K562 (cell line): ENCODE results near the gene ANKMY2. TPM values are rescaled to one million over a fixed set of nuclear protein-coding genes. Genes with fewer than 3 reads are reported as not detected.

Experiments
- ARHGAP35 ChIP-seq: fragments of 450-650 bp; IDR thresholded peaks from 2 replicates; pipeline ENCODE4 v1.6.1; 2018; ENCODE audit not compliant: partially characterized antibody
- ATF2 ChIP-seq: sonication (generic); formaldehyde crosslinking; IDR thresholded peaks from 2 replicates; pipeline ENCODE4 v1.8.1; 2022; ENCODE audit warnings: missing genetic modification reagents
- BRF1 ChIP-seq: IDR thresholded peaks from 3 replicates; pipeline ENCODE4 v1.6.1; 2011; ENCODE audit warnings: borderline replicate concordance, mild to moderate bottlenecking; ENCODE audit not compliant: insufficient read length; ENCODE audit errors: extremely low read depth
- CEBPG ChIP-seq, 3 experiments: fragments of 200-800 bp in 1 of 3; sonication (Bioruptor generic) in 1 of 3; sonication (generic) in 1 of 3; formaldehyde crosslinking in 1 of 3; IDR thresholded peaks in 2 of 3; conservative IDR thresholded peaks in 1 of 3; 2 replicates each; pipeline versions ENCODE4 v1.6.1 to v1.8.0; 2016 to 2022; ENCODE audit warnings: missing compliant biosample characterization in 2 of 3, missing genetic modification characterization in 2 of 3, mild to moderate bottlenecking in 1 of 3, missing genetic modification reagents in 1 of 3
- CLOCK ChIP-seq: fragments of 250-450 bp; sonication (Bioruptor Pico); IDR thresholded peaks from 2 replicates; pipeline ENCODE4 v1.4.0; 2020; ENCODE audit warnings: mild to moderate bottlenecking, moderate library complexity, borderline replicate concordance
- CREB5 ChIP-seq: fragments of 250-450 bp; sonication (Bioruptor Pico); IDR thresholded peaks from 2 replicates; pipeline ENCODE4 v1.5.0; 2020; ENCODE audit warnings: mild to moderate bottlenecking
- ELF2 ChIP-seq: fragments of 250-450 bp; sonication (Bioruptor Pico); IDR thresholded peaks from 2 replicates; pipeline ENCODE4 v1.5.0; 2021; ENCODE audit warnings: mild to moderate bottlenecking
- EZH2 ChIP-seq: IDR thresholded peaks from 2 replicates; pipeline ENCODE4 v1.6.1; 2012; ENCODE audit warnings: low read depth, mild to moderate bottlenecking, inconsistent platforms, low read length, borderline replicate concordance
- HNRNPUL1 ChIP-seq: fragments of 200-400 bp; formaldehyde crosslinking; IDR thresholded peaks from 2 replicates; pipeline ENCODE4 v1.6.1; 2017; ENCODE audit warnings: low read length
- LARP7 ChIP-seq: fragments of 450-650 bp; IDR thresholded peaks from 2 replicates; pipeline ENCODE4 v1.6.1; 2016
- ZFP91 ChIP-seq: sonication (generic); formaldehyde crosslinking; IDR thresholded peaks from 2 replicates; pipeline ENCODE4 v1.8.0; 2022; ENCODE audit warnings: mild to moderate bottlenecking, missing genetic modification reagents
- ZNF23 ChIP-seq: fragments of 250-450 bp; sonication (Bioruptor Pico); IDR thresholded peaks from 2 replicates; pipeline ENCODE4 v1.4.0; 2020; ENCODE audit warnings: mild to moderate bottlenecking
- polyA plus RNA-seq, 8 experiments: library from polyadenylated mRNA; depleted of rRNA in 4 of 8; stranded (reverse) in 5 of 8; unstranded in 3 of 8; fragments of >200 nt; fragmentation: Nextera tagmentation in 2 of 8; fragmentation: Illumina TruSeq in 1 of 8; extraction: Ambion mirVana in 2 of 8; extraction: Trizol in 1 of 8; gene quantifications; 2 replicates each; pipeline versions ENCODE4 v1.2.1 to v1.2.3, GENCODE V29; 2011 to 2014; ENCODE audit warnings: inconsistent platforms in 1 of 8, missing spikeins in 1 of 8
- total RNA-seq, 7 experiments: library from RNA; depleted of rRNA in 6 of 7; stranded (reverse); fragments of >200 nt in 6 of 7; fragmentation: Illumina TruSeq in 2 of 7; extraction: Trizol in 2 of 7; gene quantifications; 2 replicates each; pipeline versions ENCODE4 v1.2.1 to v1.2.3, GENCODE V29; 2011 to 2021; ENCODE audit warnings: low replicate concordance in 1 of 7
- TF ChIP-seq, protein P1 (sequence below): IDR thresholded peaks from 2 replicates; pipeline ENCODE4 v1.6.1; 2011; ENCODE audit warnings: borderline replicate concordance, low read depth, mild to moderate bottlenecking, moderate library complexity, low read length; ENCODE audit not compliant: insufficient read depth, poor library complexity, severe bottlenecking
- TF ChIP-seq, protein P2 (sequence below): fragments of 450-650 bp; formaldehyde crosslinking; IDR thresholded peaks from 2 replicates; pipeline ENCODE4 v1.4.0; 2022; ENCODE audit warnings: missing genetic modification characterization

Gene ANKMY2
- total and polyA plus RNA-seq, 9 of the 15 experiments (the other 6 are each of a cell fraction or from before 2014, with no cell fraction given) = 38.9 to 71.5 (median 48.8) TPM

DNA sequence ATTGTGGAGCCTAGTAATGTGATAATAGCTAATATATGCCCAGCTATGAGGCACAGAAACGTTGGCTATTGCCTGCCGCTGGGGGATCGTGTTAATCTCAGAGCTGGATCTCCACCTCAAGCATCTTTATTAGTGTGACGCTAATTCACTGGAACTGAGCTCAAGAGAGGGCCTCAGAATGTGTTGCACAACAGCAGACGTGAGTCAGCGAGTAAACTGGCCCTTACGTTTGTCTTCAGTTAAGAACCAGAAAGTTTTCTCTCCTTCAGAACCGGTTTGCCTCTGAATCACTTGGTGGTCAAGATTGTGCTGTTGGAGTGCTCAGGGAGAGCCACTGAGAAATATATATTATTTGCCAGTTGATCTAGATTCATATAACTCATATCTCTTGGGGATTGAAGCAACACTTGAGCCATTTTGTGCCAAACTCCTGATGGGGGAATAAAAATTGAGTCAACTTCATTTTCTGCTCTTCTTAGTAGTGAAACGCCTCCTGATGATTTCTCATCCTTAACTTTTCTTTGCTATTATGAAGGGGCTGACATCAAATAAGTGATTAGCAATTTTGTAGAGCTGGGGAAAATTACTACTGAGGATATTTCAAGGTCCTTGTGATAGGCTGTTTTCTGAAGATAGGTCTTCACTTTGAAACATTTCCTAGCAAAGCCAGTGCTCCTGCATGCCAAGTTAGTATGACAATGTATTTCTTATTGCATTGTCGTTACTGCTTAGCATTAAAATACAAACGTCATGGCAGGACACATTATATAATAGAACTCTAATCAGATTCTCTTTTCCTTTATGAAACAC, 22.7 kb upstream of the ANKMY2 start (continued):
- TF ChIP-seq, protein P1, sequence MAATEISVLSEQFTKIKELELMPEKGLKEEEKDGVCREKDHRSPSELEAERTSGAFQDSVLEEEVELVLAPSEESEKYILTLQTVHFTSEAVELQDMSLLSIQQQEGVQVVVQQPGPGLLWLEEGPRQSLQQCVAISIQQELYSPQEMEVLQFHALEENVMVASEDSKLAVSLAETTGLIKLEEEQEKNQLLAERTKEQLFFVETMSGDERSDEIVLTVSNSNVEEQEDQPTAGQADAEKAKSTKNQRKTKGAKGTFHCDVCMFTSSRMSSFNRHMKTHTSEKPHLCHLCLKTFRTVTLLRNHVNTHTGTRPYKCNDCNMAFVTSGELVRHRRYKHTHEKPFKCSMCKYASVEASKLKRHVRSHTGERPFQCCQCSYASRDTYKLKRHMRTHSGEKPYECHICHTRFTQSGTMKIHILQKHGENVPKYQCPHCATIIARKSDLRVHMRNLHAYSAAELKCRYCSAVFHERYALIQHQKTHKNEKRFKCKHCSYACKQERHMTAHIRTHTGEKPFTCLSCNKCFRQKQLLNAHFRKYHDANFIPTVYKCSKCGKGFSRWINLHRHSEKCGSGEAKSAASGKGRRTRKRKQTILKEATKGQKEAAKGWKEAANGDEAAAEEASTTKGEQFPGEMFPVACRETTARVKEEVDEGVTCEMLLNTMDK = peak; percentile 48
- TF ChIP-seq HNRNPUL1 (no peak), CLOCK (CRISPR knock-in tag) (no peak), ELF2 (CRISPR knock-in tag) (no peak), CREB5 (CRISPR knock-in tag) (no peak), ZNF23 (CRISPR knock-in tag) (no peak), ZFP91 (CRISPR knock-in tag) (no peak), ATF2 (CRISPR knock-in tag) (no peak), CEBPG (CRISPR knock-in tag; IDR thresholded peaks at IDR 0.05) (peak; percentile 97), CEBPG (tag; conservative IDR thresholded peaks at IDR 0.05 in 1 of 2, IDR thresholded peaks at IDR 0.05 in 1 of 2) (peak; percentile 97 to 99), ARHGAP35 (no peak), BRF1 (no peak), LARP7 (no peak), EZH2 (no peak)
- TF ChIP-seq, protein P2, sequence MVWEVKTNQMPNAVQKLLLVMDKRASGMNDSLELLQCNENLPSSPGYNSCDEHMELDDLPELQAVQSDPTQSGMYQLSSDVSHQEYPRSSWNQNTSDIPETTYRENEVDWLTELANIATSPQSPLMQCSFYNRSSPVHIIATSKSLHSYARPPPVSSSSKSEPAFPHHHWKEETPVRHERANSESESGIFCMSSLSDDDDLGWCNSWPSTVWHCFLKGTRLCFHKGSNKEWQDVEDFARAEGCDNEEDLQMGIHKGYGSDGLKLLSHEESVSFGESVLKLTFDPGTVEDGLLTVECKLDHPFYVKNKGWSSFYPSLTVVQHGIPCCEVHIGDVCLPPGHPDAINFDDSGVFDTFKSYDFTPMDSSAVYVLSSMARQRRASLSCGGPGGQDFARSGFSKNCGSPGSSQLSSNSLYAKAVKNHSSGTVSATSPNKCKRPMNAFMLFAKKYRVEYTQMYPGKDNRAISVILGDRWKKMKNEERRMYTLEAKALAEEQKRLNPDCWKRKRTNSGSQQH = no peak
